Psoas muscle (tissue), 8 donors: ENCODE data around the gene LRRC14B. TPM values are rescaled to one million over a fixed set of nuclear protein-coding genes. Genes with fewer than 3 reads are reported as not detected.
"Not testable (repeated sequence)": the region's sequence is repeated elsewhere in the genome, so short reads cannot be mapped to it uniquely, and the experiment has no call there.

Experiments
- ATAC-seq, 4 donors: fragments of 200-7000 bp; cut with Tn5 transposase; one replicate each; pipeline ENCODE4 v1.9.1; 2020; ENCODE audit warnings: moderate library complexity in 3 of 4, mild to moderate bottlenecking in 2 of 4
- DNase-seq, 2 donors: peaks; one replicate each; pipeline ENCODE4 v3.0.0-alpha.2; 2020
- H3K27ac ChIP-seq: fragments of 200-600 bp; one replicate; pipeline ENCODE4 v1.8.0; 2022
- H3K27me3 ChIP-seq, 3 donors: fragments of 200-600 bp in 1 of 3; one replicate each; pipeline versions ENCODE4 v1.6.1 to v1.8.0; 2013 to 2022; ENCODE audit warnings: low read length in 2 of 3, mild to moderate bottlenecking in 2 of 3, moderate library complexity in 1 of 3; ENCODE audit not compliant: insufficient read depth in 3 of 3
- H3K36me3 ChIP-seq, 2 donors: fragments of 200-600 bp in 1 of 2; one replicate each; pipeline versions ENCODE4 v1.6.1 to v1.8.0; 2013 to 2022; ENCODE audit warnings: low read depth in 1 of 2, mild to moderate bottlenecking in 1 of 2, moderate library complexity in 1 of 2; ENCODE audit not compliant: insufficient read depth in 1 of 2
- H3K4me1 ChIP-seq: fragments of 200-600 bp; one replicate; pipeline ENCODE4 v1.8.0; 2022
- H3K4me3 ChIP-seq: fragments of 200-600 bp; one replicate; pipeline ENCODE4 v1.8.0; 2022; ENCODE audit warnings: mild to moderate bottlenecking
- H3K9me3 ChIP-seq: fragments of 200-600 bp; one replicate; pipeline ENCODE4 v1.8.0; 2022
- CTCF ChIP-seq: fragments of 200-600 bp; IDR thresholded peaks from one replicate; pipeline ENCODE4 v1.8.0; 2022; ENCODE audit warnings: antibody characterized with exemption
- WGBS, 3 donors: extraction: QIAGEN DNeasy Blood & Tissue Kit; methylation state at CpG; one replicate each; pipeline versions ENCODE4 v1.1.6 to v1.1.7; 2013; 5-methylcytosine and 5-hydroxymethylcytosine counted together
- intact Hi-C, 2 donors: fragments of 100-400 bp; cut with DNase I; formaldehyde crosslinking; loops; one replicate each; pipeline versions ENCODE4 v1.11.0 to v1.14.2; 2022
- polyA plus RNA-seq, 3 donors: library from polyadenylated mRNA; stranded (reverse); fragments of 200-250 nt; gene quantifications; one replicate each; pipeline ENCODE4 v1.2.3, GENCODE V29; 2013
- total RNA-seq, 4 donors: library from RNA; stranded (reverse); fragmentation: NEBNext Ultra II Directional in 2 of 4; extraction: Animal tissue kit (Norgen Biotek cat#: 25700) in 2 of 4; gene quantifications; one replicate each; pipeline versions ENCODE4 v1.2.1 to v1.2.4, GENCODE V29; 2021 to 2023
- donor health status: healthy with polysubstance abuse.
- donor health status: DM: no; HTN: no; CAD: no; lungs with moderate emphysema.
- donor health status: Bipolar disorder and iron deficiency.
- donor health status: healthy.
- donor health status: DM: yes; HTN: yes; CAD: no.
- donor health status: DM: no; HTN: no; CAD: no.
- donor health status: DM: no; HTN: no; CAD: no.
- donor health status: DM: yes; HTN: yes; CAD: no.

LRRC14B gene
- total and polyA plus RNA-seq, 7 donors, result 0.42 to 15.5 (median 9.5) TPM

DNA sequence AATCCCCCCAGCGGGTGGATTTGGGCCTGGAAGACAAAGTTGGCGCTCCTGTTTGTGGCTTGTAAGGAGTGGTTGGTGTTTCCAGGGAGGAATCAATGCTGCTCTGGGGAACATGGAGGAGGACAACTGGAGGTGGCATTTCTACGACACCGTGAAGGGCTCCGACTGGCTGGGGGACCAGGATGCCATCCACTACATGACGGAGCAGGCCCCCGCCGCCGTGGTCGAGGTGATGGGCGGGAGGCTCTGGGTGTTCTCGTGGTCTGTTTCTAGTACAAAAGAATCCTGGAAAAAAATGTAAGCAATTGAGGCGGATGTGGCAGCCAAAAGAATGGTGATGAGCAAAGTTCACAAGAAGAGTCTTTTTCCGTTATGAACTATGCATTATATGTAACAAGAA, 34.0 kb downstream of the LRRC14B start:
- DNase-seq, result no peak
- peaks cover 25% of the 10 kb centered on the region for H3K4me1 ChIP-seq
- no peaks in the 10 kb centered on the region for H3K9me3 ChIP-seq
- intact Hi-C loops, result no loop called here
- no peak overlapping the region for H3K4me3 ChIP-seq
- 93 to 95% (median 95%) methylated on average over 14 of the region's 14 CpGs for WGBS, 3 donors
- no peak overlapping the region for H3K27ac ChIP-seq
- no peak for ATAC-seq
- no peaks in the 10 kb centered on the region for H3K27me3 ChIP-seq
- TF ChIP-seq CTCF, result no peak
- H3K36me3 ChIP-seq, result peaks cover 4 to 69% of the 10 kb centered on the region in 2 donors

DNA sequence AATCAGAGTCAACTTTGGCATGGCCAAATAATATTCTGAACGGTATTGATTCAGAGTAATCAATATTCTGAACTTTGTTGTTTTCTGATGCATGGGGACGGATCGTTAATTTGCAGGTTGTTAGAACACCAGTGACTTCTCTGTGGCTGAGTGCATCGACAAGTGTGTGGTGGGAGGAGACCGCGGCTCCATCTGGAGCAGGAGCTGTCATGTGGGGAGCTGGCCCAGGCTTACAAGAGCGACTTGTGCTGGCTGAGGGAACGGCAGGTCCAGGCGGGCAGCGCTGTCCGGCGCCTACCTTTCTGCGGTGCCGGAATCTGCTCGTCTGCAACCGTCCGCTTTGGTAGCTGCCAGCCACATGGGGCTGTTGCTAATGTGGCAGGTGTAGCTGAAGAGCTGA, 36.1 kb downstream of the LRRC14B start:
- DNase-seq, H3K4me1 ChIP-seq, intact Hi-C loops, ATAC-seq, H3K4me3 ChIP-seq, H3K9me3 ChIP-seq, H3K27me3 ChIP-seq, H3K27ac ChIP-seq: not testable (repeated sequence)
- peaks cover 4 to 90% of the 10 kb centered on the region in 2 donors for H3K36me3 ChIP-seq
- WGBS, 3 donors, result 90 to 94% (median 92%) methylated on average over 10 to 15 of the region's 17 CpGs

- DNase-seq (no peak), ATAC-seq (no peak)
- no peaks in the 10 kb centered on the region for H3K9me3 ChIP-seq
- no peak overlapping the region for H3K4me3 ChIP-seq
- no peak for TF ChIP-seq CTCF
- H3K36me3 ChIP-seq, result peaks cover 4 to 100% of the 10 kb centered on the region in 2 donors
- no peak overlapping the region for H3K27ac ChIP-seq
- H3K4me1 ChIP-seq, result no peaks in the 10 kb centered on the region
- intact Hi-C loops, result no loop called here
- WGBS, 3 donors, result 60 to 93% (median 75%) methylated on average over 3 of the region's 3 CpGs
- no peaks in the 10 kb centered on the region for H3K27me3 ChIP-seq
Measured at GRCh38 chr5:228886-229285, 37.6 kb downstream of the LRRC14B start.

GRCh38 chr5:230711-231110, 39.4 kb downstream of the LRRC14B start:
- peak in 1 of 4 donors; percentile 33 for ATAC-seq
- no peak for TF ChIP-seq CTCF

GRCh38 chr5:231661-232060, 40.4 kb downstream of the LRRC14B start:
- no peak for ATAC-seq
- DNase-seq, result no peak
- H3K27ac ChIP-seq, result no peak overlapping the region
- H3K36me3 ChIP-seq, result peaks cover 4 to 100% of the 10 kb centered on the region in 2 donors
- no peak overlapping the region for H3K4me3 ChIP-seq
- H3K9me3 ChIP-seq, result no peaks in the 10 kb centered on the region
- no peak for TF ChIP-seq CTCF
- intact Hi-C loops, result no loop called here
- H3K4me1 ChIP-seq, result no peaks in the 10 kb centered on the region
- whole genome bisulfite sequencing, 3 donors, result 82 to 90% (median 82%) methylated on average over 13 of the region's 13 CpGs
- H3K27me3 ChIP-seq, result no peaks in the 10 kb centered on the region

More at GRCh38 chr5:230711-231110, 39.4 kb downstream of the LRRC14B start:
- DNase-seq, result no peak
- Histone ChIP-seq H3K27ac (no peak overlapping the region), H3K9me3 (no peaks in the 10 kb centered on the region), H3K4me3 (no peak overlapping the region), H3K4me1 (no peaks in the 10 kb centered on the region), H3K36me3 (peaks cover 4 to 100% of the 10 kb centered on the region in 2 donors), H3K27me3 (no peaks in the 10 kb centered on the region)
- intact Hi-C loops, result no loop called here
- WGBS, 3 donors, result 89 to 95% (median 91%) methylated on average over 14 of the region's 14 CpGs

DNA sequence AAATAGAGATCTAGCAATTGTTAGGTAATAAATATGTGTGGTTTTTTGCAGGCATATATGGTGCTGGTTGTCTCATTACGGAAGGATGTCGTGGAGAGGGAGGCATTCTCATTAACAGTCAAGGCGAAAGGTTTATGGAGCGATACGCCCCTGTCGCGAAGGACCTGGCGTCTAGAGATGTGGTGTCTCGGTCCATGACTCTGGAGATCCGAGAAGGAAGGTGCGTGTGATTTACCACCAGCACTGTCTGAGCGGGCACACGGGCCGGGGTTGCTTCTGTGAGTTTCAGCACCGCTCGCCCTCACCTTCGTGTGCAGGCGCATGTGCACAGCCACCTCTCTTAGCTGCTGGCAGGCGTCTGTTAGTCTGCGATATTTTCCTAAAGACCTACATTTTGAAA, 42.1 kb downstream of the LRRC14B start:
- intact Hi-C loops, H3K27ac ChIP-seq, H3K9me3 ChIP-seq, ATAC-seq, H3K4me3 ChIP-seq, H3K27me3 ChIP-seq, H3K4me1 ChIP-seq, DNase-seq: not testable (repeated sequence)
- peaks cover under 1 to 100% of the 10 kb centered on the region in 2 donors for H3K36me3 ChIP-seq
- WGBS, 3 donors, result 94 to 96% (median 95%) methylated on average over 20 of the region's 20 CpGs
